Mesendoderm (in vitro differentiated cells): ENCODE data around the gene KLHL29.

ENCODE experiments used
- DNase-seq: peaks from one replicate; pipeline ENCODE4 v3.0.0; 2013
- H2AK5ac ChIP-seq: 2 replicates; pipeline ENCODE4 v1.6.1; 2013; ENCODE audit warnings: low read length, inconsistent platforms
- H2BK120ac ChIP-seq: 2 replicates; pipeline ENCODE4 v1.6.1; 2013; ENCODE audit warnings: low read depth, mild to moderate bottlenecking, low read length, moderate library complexity, mixed read lengths
- H2BK15ac ChIP-seq: replicated peaks from 2 replicates; pipeline ENCODE4 v1.6.1; 2013; ENCODE audit warnings: low read depth, mild to moderate bottlenecking, moderate library complexity
- H2BK5ac ChIP-seq: 2 replicates; pipeline ENCODE4 v1.6.1; 2013; ENCODE audit warnings: low read length, inconsistent platforms
- H3K18ac ChIP-seq: 2 replicates; pipeline ENCODE4 v1.6.1; 2013; ENCODE audit warnings: mild to moderate bottlenecking, low read length, mixed read lengths
- H3K23ac ChIP-seq: one replicate; pipeline ENCODE4 v1.6.1; 2013; ENCODE audit warnings: low read length
- H3K27ac ChIP-seq: 2 replicates; pipeline ENCODE4 v1.5.1; 2013; ENCODE audit warnings: low read depth, mild to moderate bottlenecking, inconsistent platforms, low read length, moderate library complexity
- H3K27me3 ChIP-seq: 2 replicates; pipeline ENCODE4 v1.6.1; 2013; ENCODE audit warnings: low read length, control low read depth, mild to moderate bottlenecking, inconsistent platforms; ENCODE audit not compliant: insufficient read depth, poor library complexity
- H3K36me3 ChIP-seq: 2 replicates; pipeline ENCODE4 v1.6.1; 2013; ENCODE audit warnings: low read length, inconsistent platforms; ENCODE audit not compliant: control insufficient read depth, insufficient read depth
- H3K4ac ChIP-seq: one replicate; pipeline ENCODE4 v1.6.1; 2013; ENCODE audit warnings: low read depth, mild to moderate bottlenecking, low read length, moderate library complexity
- H3K4me1 ChIP-seq: 2 replicates; pipeline ENCODE4 v1.6.1; 2013; ENCODE audit warnings: low read depth, low read length, inconsistent platforms; ENCODE audit not compliant: control insufficient read depth
- H3K4me2 ChIP-seq: 2 replicates; pipeline ENCODE4 v1.6.1; 2013; ENCODE audit warnings: low read length
- H3K4me3 ChIP-seq: 2 replicates; pipeline ENCODE4 v1.5.1; 2013; ENCODE audit warnings: mild to moderate bottlenecking, low read length
- H3K56ac ChIP-seq: one replicate; pipeline ENCODE4 v1.6.1; 2013; ENCODE audit warnings: low read length
- H3K79me1 ChIP-seq: 2 replicates; pipeline ENCODE4 v1.6.1; 2013; ENCODE audit warnings: low read length, inconsistent platforms
- H3K79me2 ChIP-seq: 2 replicates; pipeline ENCODE4 v1.6.1; 2013; ENCODE audit warnings: mild to moderate bottlenecking, low read length; ENCODE audit not compliant: control insufficient read depth, insufficient read depth
- H3K9ac ChIP-seq: 2 replicates; pipeline ENCODE4 v1.6.1; 2013; ENCODE audit warnings: low read length, inconsistent platforms
- H4K5ac ChIP-seq: one replicate; pipeline ENCODE4 v1.6.1; 2013; ENCODE audit warnings: low read length
- H4K8ac ChIP-seq: one replicate; pipeline ENCODE4 v1.6.1; 2013; ENCODE audit warnings: low read depth, mild to moderate bottlenecking, control low read depth, low read length, moderate library complexity
- WGBS: extraction: QIAGEN DNeasy Blood & Tissue Kit; methylation state at CpG from one replicate; pipeline ENCODE4 v1.1.7; 2013; ENCODE audit warnings: low lambda C conversion rate, missing lambda C conversion rate; ENCODE audit not compliant: insufficient coverage; ENCODE audit errors: extremely low coverage; 5-methylcytosine and 5-hydroxymethylcytosine counted together

KLHL29 gene

DNA sequence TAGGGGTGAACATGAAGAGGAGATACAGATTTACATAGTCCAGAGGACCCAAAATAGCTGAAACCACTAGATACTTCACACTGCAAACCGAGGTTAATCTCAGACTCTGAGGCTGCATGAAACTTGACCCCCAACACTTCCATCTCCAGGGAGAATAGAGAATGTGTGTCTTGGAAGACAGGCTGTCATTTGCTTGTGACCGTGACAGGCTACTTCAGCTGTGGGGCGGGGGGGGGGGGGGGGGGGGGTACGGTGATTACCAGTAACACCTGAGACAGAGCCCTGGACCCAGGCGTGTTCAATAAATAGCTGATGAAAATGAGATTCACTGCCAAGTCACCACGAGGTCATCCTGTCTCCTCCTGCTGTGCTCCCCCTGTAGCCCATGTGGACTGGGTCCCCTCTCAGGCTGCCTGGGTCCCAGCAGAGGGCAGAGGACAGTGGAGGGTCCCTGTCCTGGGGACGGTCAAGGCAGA is 5.7 kb upstream of the KLHL29 start:
- DNase-seq: no peak
- Histone ChIP-seq H2BK5ac (no peak overlapping the region), H3K18ac (no peak overlapping the region), H3K79me2 (no peaks in the 10 kb centered on the region), H2BK15ac (no peak overlapping the region), H3K27ac (no peak overlapping the region), H3K9ac (no peak overlapping the region), H2AK5ac (no peak overlapping the region), H3K79me1 (no peaks in the 10 kb centered on the region), H3K36me3 (no peaks in the 10 kb centered on the region), H2BK120ac (no peak overlapping the region), H3K56ac (no peak overlapping the region), H4K8ac (no peak overlapping the region), H3K4me2 (no peak overlapping the region), H3K27me3 (no peaks in the 10 kb centered on the region), H3K4me3 (no peak overlapping the region), H4K5ac (no peak overlapping the region), H3K23ac (no peak overlapping the region), H3K4me1 (no peaks in the 10 kb centered on the region), H3K4ac (no peak overlapping the region)
- WGBS: no CpG with 5 or more reads among the region's 7 CpGs

DNA sequence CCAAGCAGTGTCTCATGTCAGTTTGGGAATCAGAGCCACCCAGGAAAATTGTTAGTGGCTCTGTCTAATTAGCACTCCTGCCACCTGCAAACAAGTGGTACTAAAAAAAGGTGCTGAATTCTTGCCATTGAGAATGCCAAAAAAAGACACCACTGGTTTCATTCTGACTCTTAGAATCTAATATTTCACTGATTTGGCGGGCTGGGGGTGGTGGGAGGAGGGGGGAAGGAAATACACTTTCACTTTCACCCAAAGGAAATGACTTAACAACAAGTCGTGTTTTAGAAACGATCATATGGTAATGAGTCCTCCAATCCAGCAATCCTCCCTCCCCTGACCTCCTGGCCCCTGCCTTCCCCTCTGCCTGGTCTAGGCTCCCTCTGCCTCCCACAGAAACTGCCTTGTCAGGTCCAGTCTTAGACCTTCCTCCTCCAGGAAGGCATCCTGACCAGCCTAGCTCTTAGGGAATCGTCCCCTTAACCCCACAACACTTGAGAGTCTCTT is 4.4 kb upstream of the KLHL29 start:
- Histone ChIP-seq H3K4me1 (no peaks in the 10 kb centered on the region), H3K18ac (no peak overlapping the region), H3K79me1 (no peaks in the 10 kb centered on the region), H3K27me3 (no peaks in the 10 kb centered on the region), H3K56ac (no peak overlapping the region), H3K27ac (no peak overlapping the region), H3K36me3 (no peaks in the 10 kb centered on the region), H3K4ac (no peak overlapping the region), H4K5ac (no peak overlapping the region), H3K9ac (no peak overlapping the region), H2BK15ac (no peak overlapping the region), H4K8ac (no peak overlapping the region), H2BK120ac (no peak overlapping the region), H3K23ac (no peak overlapping the region), H3K4me2 (no peak overlapping the region), H2BK5ac (no peak overlapping the region), H3K79me2 (no peaks in the 10 kb centered on the region), H3K4me3 (no peak overlapping the region), H2AK5ac (no peak overlapping the region)
- DNase-seq: peak; percentile 42
- no CpG with 5 or more reads among the region's 4 CpGs for WGBS

DNA sequence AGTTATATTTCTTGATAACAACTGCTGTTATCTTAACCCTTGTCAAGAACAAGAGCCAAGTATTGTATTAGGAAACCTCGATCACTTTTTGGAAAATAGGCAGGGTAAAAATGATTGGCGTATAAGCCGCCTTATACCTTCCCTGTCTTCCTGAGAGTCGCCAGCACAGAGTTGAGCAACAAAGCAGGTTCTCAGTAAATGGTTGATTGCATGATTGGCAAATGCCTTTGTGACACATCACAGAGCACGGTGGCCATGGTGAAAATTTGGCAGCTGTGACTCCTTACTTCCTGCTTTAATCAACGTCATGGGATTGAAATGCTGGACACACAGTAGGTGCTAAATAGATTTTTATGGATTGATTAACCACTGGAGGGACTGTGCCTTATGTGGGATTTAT is 3.9 kb upstream of the KLHL29 start:
- H3K9ac ChIP-seq: no peak overlapping the region
- no CpG with 5 or more reads among the region's 6 CpGs for WGBS
- no peak overlapping the region for H3K27ac ChIP-seq
- no peak overlapping the region for H3K18ac ChIP-seq
- H3K4me3 ChIP-seq: no peak overlapping the region
- H3K79me2 ChIP-seq: no peaks in the 10 kb centered on the region
- no peak overlapping the region for H2BK15ac ChIP-seq
- H3K4me2 ChIP-seq: no peak overlapping the region
- no peaks in the 10 kb centered on the region for H3K4me1 ChIP-seq
- no peaks in the 10 kb centered on the region for H3K79me1 ChIP-seq
- H4K5ac ChIP-seq: no peak overlapping the region
- H4K8ac ChIP-seq: no peak overlapping the region
- H2AK5ac ChIP-seq: no peak overlapping the region
- H3K36me3 ChIP-seq: no peaks in the 10 kb centered on the region
- no peak overlapping the region for H3K56ac ChIP-seq
- peak; percentile 88 for DNase-seq
- no peak overlapping the region for H3K4ac ChIP-seq
- no peak overlapping the region for H2BK5ac ChIP-seq
- no peak overlapping the region for H3K23ac ChIP-seq
- no peaks in the 10 kb centered on the region for H3K27me3 ChIP-seq
- H2BK120ac ChIP-seq: no peak overlapping the region

DNA sequence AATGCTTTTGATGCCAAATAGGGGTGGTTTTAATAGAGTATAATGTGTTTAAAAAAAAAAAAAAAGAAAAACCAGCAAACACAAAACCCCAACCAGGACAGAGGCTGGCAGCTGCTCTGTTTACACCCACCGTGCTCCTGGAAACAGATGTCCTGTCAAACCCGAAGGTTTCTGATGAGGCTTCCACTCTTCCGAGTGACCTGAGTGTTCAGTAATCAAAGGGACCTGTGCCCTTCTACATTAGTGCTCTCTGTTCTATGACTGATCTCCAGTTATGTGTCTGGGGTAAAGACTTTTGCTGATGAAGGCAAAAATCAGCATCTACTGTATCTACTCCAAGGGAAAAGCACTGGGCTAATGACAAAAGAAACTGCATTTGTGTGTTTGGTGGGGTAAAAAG is 3.5 kb upstream of the KLHL29 start:
- Histone ChIP-seq H3K36me3 (no peaks in the 10 kb centered on the region), H3K4me3 (no peak overlapping the region), H3K79me2 (no peaks in the 10 kb centered on the region), H2AK5ac (no peak overlapping the region), H2BK15ac (no peak overlapping the region), H3K4ac (no peak overlapping the region), H4K5ac (no peak overlapping the region), H3K27ac (no peak overlapping the region), H3K4me1 (no peaks in the 10 kb centered on the region), H3K4me2 (no peak overlapping the region), H4K8ac (no peak overlapping the region), H3K56ac (no peak overlapping the region), H3K79me1 (no peaks in the 10 kb centered on the region), H3K27me3 (peaks cover 3% of the 10 kb centered on the region), H3K9ac (no peak overlapping the region), H3K18ac (no peak overlapping the region), H3K23ac (no peak overlapping the region), H2BK5ac (no peak overlapping the region), H2BK120ac (no peak overlapping the region)
- no peak for DNase-seq
- no CpG with 5 or more reads among the region's 3 CpGs for WGBS

DNA sequence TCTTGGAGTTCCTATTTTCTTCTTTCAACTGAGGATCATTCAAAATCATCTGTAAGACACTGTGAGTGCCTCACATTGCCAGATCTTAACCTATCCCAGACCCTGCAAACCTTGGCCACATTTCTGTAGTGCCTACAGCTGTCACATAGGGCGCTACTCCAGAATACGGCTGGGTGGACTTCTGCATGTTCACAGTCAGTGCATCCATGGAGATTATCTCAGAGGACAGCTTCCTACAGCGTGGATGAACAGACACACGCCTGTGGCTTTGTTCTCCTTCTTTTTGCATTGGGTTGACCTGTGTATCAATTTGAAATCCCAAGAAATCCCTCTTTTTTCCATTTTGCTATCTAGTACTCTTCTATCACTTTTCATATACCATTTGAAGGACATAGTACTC is 1.9 kb upstream of the KLHL29 start:
- no peak overlapping the region for H3K56ac ChIP-seq
- no peaks in the 10 kb centered on the region for H3K4me1 ChIP-seq
- no peaks in the 10 kb centered on the region for H3K79me1 ChIP-seq
- no peak overlapping the region for H2BK120ac ChIP-seq
- no peak for DNase-seq
- H3K79me2 ChIP-seq: no peaks in the 10 kb centered on the region
- no peak overlapping the region for H3K4me3 ChIP-seq
- no peaks in the 10 kb centered on the region for H3K36me3 ChIP-seq
- H3K27me3 ChIP-seq: peaks cover 10% of the 10 kb centered on the region
- no peak overlapping the region for H2AK5ac ChIP-seq
- no peak overlapping the region for H3K9ac ChIP-seq
- H4K8ac ChIP-seq: no peak overlapping the region
- no peak overlapping the region for H4K5ac ChIP-seq
- WGBS: no CpG with 5 or more reads among the region's 4 CpGs
- H2BK5ac ChIP-seq: no peak overlapping the region
- no peak overlapping the region for H3K27ac ChIP-seq
- no peak overlapping the region for H3K23ac ChIP-seq
- no peak overlapping the region for H3K4ac ChIP-seq
- H2BK15ac ChIP-seq: no peak overlapping the region
- H3K18ac ChIP-seq: no peak overlapping the region
- no peak overlapping the region for H3K4me2 ChIP-seq

DNA sequence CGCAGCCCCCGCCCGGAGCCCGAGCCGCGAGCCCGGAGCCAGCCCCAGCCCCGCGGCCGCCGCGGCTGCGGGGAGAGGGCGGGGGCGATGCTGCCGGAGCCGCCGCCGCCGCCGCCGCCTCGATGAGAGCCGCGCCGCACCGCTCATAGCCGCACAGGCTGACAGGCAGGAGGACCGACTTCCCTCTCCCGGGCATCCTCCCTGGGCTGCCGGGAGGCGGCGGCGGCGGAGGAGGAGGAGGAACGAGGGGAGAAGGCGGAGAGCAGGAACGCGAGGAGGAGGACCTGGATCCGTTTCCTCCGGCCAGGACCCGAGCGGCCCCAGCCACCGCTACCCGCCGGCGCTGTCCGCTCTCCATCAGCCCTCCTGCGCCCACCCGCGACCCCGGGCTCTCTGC is 370 bp downstream of the KLHL29 start:
- H3K56ac ChIP-seq: peak overlapping the region; percentile 70
- no peak overlapping the region for H3K18ac ChIP-seq
- peak; percentile 67 for DNase-seq
- no peak overlapping the region for H2BK120ac ChIP-seq
- no peak overlapping the region for H3K27ac ChIP-seq
- no peak overlapping the region for H3K23ac ChIP-seq
- peak overlapping the region; percentile 96 for H3K4me2 ChIP-seq
- H2BK5ac ChIP-seq: no peak overlapping the region
- no peak overlapping the region for H4K8ac ChIP-seq
- no peak overlapping the region for H4K5ac ChIP-seq
- no peaks in the 10 kb centered on the region for H3K79me2 ChIP-seq
- no peaks in the 10 kb centered on the region for H3K4me1 ChIP-seq
- H3K36me3 ChIP-seq: no peaks in the 10 kb centered on the region
- no peak overlapping the region for H2AK5ac ChIP-seq
- H3K27me3 ChIP-seq: peaks cover 10% of the 10 kb centered on the region
- no peaks in the 10 kb centered on the region for H3K79me1 ChIP-seq
- H3K4me3 ChIP-seq: peak overlapping the region; percentile 10
- WGBS: no CpG with 5 or more reads among the region's 52 CpGs
- H3K4ac ChIP-seq: no peak overlapping the region
- no peak overlapping the region for H2BK15ac ChIP-seq
- peak overlapping the region; percentile 72 for H3K9ac ChIP-seq
